ENCODE results near the gene RNASEH2B. TPM values are rescaled to one million over a fixed set of nuclear protein-coding genes. Genes with fewer than 3 reads are reported as not detected.
A peak's percentile ranks its signal among the peaks of the same experiment; 100 is the strongest.

RNASEH2B gene
- total and polyA plus RNA-seq, 4 donors = 7.8 to 44.1 (median 9.3) TPM

- H3K4me1 ChIP-seq (ENCODE audit: control insufficient read depth in 4 of 4, insufficient read depth in 4 of 4, low read length in 3 of 4) = peaks cover 0 to 23% (median 12%) of the 10 kb centered on the region in 4 donors
- WGBS = 51% methylated on average over 3 of the region's 3 CpGs
Observed at GRCh38 chr13:50911081-50911631, 1.6 kb downstream of the RNASEH2B start.

GRCh38 chr13:50911937-50912795 is 2.6 kb downstream of the RNASEH2B start:
- Histone ChIP-seq H3K9ac (ENCODE audit: low read depth in 1 of 2, low read length in 2 of 2) (no peak overlapping the region), H3K4me3 (ENCODE audit: low read depth in 1 of 3, low read length in 3 of 3) (no peak overlapping the region)
- 66% methylated on average over 9 of the region's 9 CpGs for WGBS

More at GRCh38 chr13:50911081-50911631, 1.6 kb downstream of the RNASEH2B start:
- Histone ChIP-seq H3K27me3 (ENCODE audit: control insufficient read depth in 4 of 4, insufficient read depth in 4 of 4, low read length in 3 of 4) (no peaks in the 10 kb centered on the region), H3K4me3 (ENCODE audit: low read depth in 1 of 3, low read length in 3 of 3) (no peak overlapping the region), H3K9me3 (ENCODE audit: control insufficient read depth in 4 of 4, low read length in 3 of 4) (no peaks in the 10 kb centered on the region), H3K36me3 (ENCODE audit: control insufficient read depth in 4 of 4, insufficient read depth in 3 of 4, low read depth in 1 of 4, low read length in 3 of 4) (no peaks in the 10 kb centered on the region), H3K9ac (ENCODE audit: low read depth in 1 of 2, low read length in 2 of 2) (peak overlapping the region; percentile 61 to 83), H3K27ac (ENCODE audit: low read depth in 1 of 2, low read length in 2 of 2) (no peak overlapping the region)
- no peak for DNase-seq (ENCODE audit: low spot score)
- TF ChIP-seq ZBTB33 (IDR thresholded peaks at IDR 0.05) (no peak), ATF3 (IDR thresholded peaks at IDR 0.05) (no peak)

More at GRCh38 chr13:50911937-50912795, 2.6 kb downstream of the RNASEH2B start:
- no peaks in the 10 kb centered on the region for H3K9me3 ChIP-seq (ENCODE audit: control insufficient read depth in 4 of 4, low read length in 3 of 4)
- TF ChIP-seq FOXA1 (IDR thresholded peaks at IDR 0.05) = no peak
- peak; percentile 87 to 92 for TF ChIP-seq RAD21 (IDR thresholded peaks at IDR 0.05)
- TF ChIP-seq HNF4G (IDR thresholded peaks at IDR 0.05) = no peak
- TF ChIP-seq JUND (IDR thresholded peaks at IDR 0.05) = no peak
- TF ChIP-seq CTCF (IDR thresholded peaks at IDR 0.05; ENCODE audit: low read depth, low read length, missing input control) = peak; percentile 76
- TF ChIP-seq NR2F2 (IDR thresholded peaks at IDR 0.05) = no peak
- TF ChIP-seq RXRA (IDR thresholded peaks at IDR 0.05) = no peak
- no peak for TF ChIP-seq ZBTB33 (IDR thresholded peaks at IDR 0.05)
- no peak for TF ChIP-seq FOXA2 (IDR thresholded peaks at IDR 0.05)
- peaks cover 0 to 23% (median 14%) of the 10 kb centered on the region in 4 donors for H3K4me1 ChIP-seq (ENCODE audit: control insufficient read depth in 4 of 4, insufficient read depth in 4 of 4, low read length in 3 of 4)
- DNase-seq (ENCODE audit: low spot score) = peak; percentile 91
- no peak overlapping the region for H3K27ac ChIP-seq (ENCODE audit: low read depth in 1 of 2, low read length in 2 of 2)
- H3K27me3 ChIP-seq (ENCODE audit: control insufficient read depth in 4 of 4, insufficient read depth in 4 of 4, low read length in 3 of 4) = no peaks in the 10 kb centered on the region
- no peaks in the 10 kb centered on the region for H3K36me3 ChIP-seq (ENCODE audit: control insufficient read depth in 4 of 4, insufficient read depth in 3 of 4, low read depth in 1 of 4, low read length in 3 of 4)
